Upper lobe of left lung (tissue), 6 donors: ENCODE results near the gene RIMBP2. TPM values are rescaled to one million over a fixed set of nuclear protein-coding genes. Genes with fewer than 3 reads are reported as not detected.

ENCODE experiments used
- ATAC-seq, 2 donors: fragments of 200-7000 bp; cut with Tn5 transposase; one replicate each; pipeline ENCODE4 v1.9.1; 2022; ENCODE audit warnings: mild to moderate bottlenecking in 2 of 2, moderate library complexity in 2 of 2; ENCODE audit not compliant: low FRiP score in 2 of 2
- DNase-seq, 2 donors: peaks; one replicate each; pipeline ENCODE4 v3.0.0-alpha.2; 2019 to 2020
- H3K27ac ChIP-seq, 4 donors: fragments of 200-600 bp; sonication (generic); one replicate each; pipeline ENCODE4 v1.5.1; 2016 to 2019
- H3K27me3 ChIP-seq, 4 donors: fragments of 200-600 bp; sonication (generic); one replicate each; pipeline ENCODE4 v1.5.1; 2017 to 2019
- H3K36me3 ChIP-seq, 4 donors: fragments of 200-600 bp; sonication (generic); one replicate each; pipeline ENCODE4 v1.5.1; 2016 to 2019
- H3K4me1 ChIP-seq, 4 donors: fragments of 200-600 bp; sonication (generic); one replicate each; pipeline ENCODE4 v1.5.1; 2018 to 2019
- H3K4me3 ChIP-seq, 4 donors: fragments of 200-600 bp; sonication (generic); one replicate each; pipeline ENCODE4 v1.5.1; 2017 to 2019; ENCODE audit warnings: mild to moderate bottlenecking in 2 of 4, moderate library complexity in 1 of 4
- H3K9me3 ChIP-seq, 4 donors: fragments of 200-600 bp; sonication (generic); one replicate each; pipeline ENCODE4 v1.5.1; 2018 to 2019
- EP300 ChIP-seq, 4 donors: sonication (generic); formaldehyde crosslinking; IDR thresholded peaks; one replicate each; pipeline ENCODE4 v1.5.1; 2017; ENCODE audit warnings: antibody characterized with exemption in 4 of 4, control low read depth in 2 of 4
- POLR2A ChIP-seq, 4 donors: fragments of 450-650 bp; IDR thresholded peaks; one replicate each; pipeline ENCODE4 v1.5.1; 2016 to 2017; ENCODE audit warnings: antibody characterized with exemption in 4 of 4, mild to moderate bottlenecking in 2 of 4
- POLR2AphosphoS5 ChIP-seq, 2 donors: sonication (generic); formaldehyde crosslinking; IDR thresholded peaks; one replicate each; pipeline ENCODE4 v1.5.1; 2017; ENCODE audit warnings: antibody characterized with exemption in 2 of 2
- WGBS, 2 donors: methylation state at CpG; one replicate each; pipeline ENCODE4 v1.1.5; 2017 to 2018; 5-methylcytosine and 5-hydroxymethylcytosine counted together
- total RNA-seq, 6 donors: library from RNA; depleted of rRNA in 4 of 6; stranded (reverse); fragments of >200 nt in 4 of 6; gene quantifications; one replicate each; pipeline versions ENCODE4 v1.1.0 to v1.2.1, GENCODE V29; 2016 to 2021
- TF ChIP-seq, protein P1 (sequence below), 6 experiments: fragments of 450-650 bp in 4 of 6; fragments of 200-600 bp in 2 of 6; sonication (generic) in 2 of 6; IDR thresholded peaks; one replicate each; pipeline ENCODE4 v1.5.1; 2016 to 2019; ENCODE audit warnings: antibody characterized with exemption in 6 of 6
- donor health status: DM: no; HTN: no; CAD: no; lungs with moderate emphysema.
- donor health status: DM: no; HTN: yes; CAD: no; lungs with severe emphysema.

RIMBP2 gene
- total RNA-seq, 6 donors from 2014 or later: 0.23 to 3.9 (median 0.44) TPM; not detected in 1

DNA sequence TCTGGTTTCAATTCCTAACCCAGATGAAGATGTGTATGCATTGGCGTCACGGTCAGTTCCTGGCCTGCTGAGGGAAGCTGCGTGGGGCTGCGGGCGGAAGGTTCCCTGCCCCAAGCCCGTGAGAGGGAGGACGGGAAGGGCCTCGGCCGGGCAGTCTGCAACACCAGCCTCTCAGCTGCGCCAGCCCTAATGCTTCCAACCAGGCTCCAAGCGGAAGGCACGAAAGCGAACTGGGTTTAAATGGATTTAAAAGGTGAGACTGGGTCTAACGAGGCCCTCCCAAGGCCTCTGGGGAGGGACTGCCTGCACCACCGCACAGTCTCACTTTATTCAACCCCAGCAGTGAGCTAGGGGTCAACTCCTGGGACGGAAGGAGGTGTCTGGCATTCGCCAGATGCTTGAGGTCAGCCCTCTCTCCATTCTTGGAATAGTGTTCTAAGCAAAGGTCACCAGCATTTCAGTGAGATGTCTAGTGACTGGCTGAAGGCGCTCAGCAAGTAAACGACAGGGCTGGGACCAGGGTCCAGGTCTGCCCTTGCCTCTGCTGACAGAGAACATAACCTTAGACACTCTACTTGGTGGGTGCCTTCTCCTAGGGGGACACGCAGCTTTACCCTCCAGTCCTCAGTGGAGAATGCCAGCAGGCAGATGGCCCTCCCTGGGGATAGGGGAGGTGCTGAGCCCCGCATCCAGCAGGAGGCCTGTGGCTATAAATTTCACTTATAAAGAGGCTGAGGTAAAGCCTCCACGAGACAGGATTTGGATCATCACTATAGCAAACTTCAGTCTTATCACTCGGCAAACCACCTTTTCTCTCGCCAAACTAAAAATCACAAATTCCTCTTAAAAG is 286.2 kb downstream of the RIMBP2 start:
- Histone ChIP-seq H3K36me3 (no peaks in the 10 kb centered on the region), H3K4me3 (no peak overlapping the region), H3K27ac (no peak overlapping the region), H3K4me1 (no peaks in the 10 kb centered on the region), H3K27me3 (no peaks in the 10 kb centered on the region), H3K9me3 (no peaks in the 10 kb centered on the region)
- DNase-seq (peak; percentile 19 to 74), ATAC-seq (no peak)
- TF ChIP-seq POLR2A (IDR thresholded peaks at IDR 0.05) (no peak), POLR2AphosphoS5 (IDR thresholded peaks at IDR 0.05) (no peak), EP300 (IDR thresholded peaks at IDR 0.05) (no peak)
- TF ChIP-seq, protein P1, sequence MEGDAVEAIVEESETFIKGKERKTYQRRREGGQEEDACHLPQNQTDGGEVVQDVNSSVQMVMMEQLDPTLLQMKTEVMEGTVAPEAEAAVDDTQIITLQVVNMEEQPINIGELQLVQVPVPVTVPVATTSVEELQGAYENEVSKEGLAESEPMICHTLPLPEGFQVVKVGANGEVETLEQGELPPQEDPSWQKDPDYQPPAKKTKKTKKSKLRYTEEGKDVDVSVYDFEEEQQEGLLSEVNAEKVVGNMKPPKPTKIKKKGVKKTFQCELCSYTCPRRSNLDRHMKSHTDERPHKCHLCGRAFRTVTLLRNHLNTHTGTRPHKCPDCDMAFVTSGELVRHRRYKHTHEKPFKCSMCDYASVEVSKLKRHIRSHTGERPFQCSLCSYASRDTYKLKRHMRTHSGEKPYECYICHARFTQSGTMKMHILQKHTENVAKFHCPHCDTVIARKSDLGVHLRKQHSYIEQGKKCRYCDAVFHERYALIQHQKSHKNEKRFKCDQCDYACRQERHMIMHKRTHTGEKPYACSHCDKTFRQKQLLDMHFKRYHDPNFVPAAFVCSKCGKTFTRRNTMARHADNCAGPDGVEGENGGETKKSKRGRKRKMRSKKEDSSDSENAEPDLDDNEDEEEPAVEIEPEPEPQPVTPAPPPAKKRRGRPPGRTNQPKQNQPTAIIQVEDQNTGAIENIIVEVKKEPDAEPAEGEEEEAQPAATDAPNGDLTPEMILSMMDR (IDR thresholded peaks at IDR 0.05): no peak
- 71 to 81% methylated on average over 24 of the region's 24 CpGs for WGBS, 2 donors

DNA sequence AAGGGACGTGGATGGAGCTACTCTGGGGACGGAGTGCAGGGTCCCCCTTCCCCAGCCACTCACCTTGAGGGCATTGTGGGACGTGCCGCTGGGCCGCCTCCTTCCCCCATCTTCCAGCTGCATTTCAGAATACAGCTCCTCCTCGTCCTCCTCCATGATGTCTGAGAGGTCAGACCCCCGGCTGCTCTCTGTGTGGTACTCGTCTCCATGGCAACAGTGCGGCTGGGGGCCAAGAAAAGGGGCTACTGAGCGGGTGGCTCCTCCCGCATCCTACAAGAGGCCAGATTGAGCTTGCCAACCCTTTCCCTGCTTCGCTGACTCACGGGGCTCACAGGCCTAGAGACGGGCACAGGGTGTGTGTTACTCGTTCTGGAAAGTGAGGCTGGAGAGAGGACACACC is 288.0 kb downstream of the RIMBP2 start:
- no peak overlapping the region for H3K4me3 ChIP-seq
- H3K27me3 ChIP-seq: no peaks in the 10 kb centered on the region
- ATAC-seq (no peak), DNase-seq (peak in 1 of 2 donors; percentile 11)
- H3K36me3 ChIP-seq: no peaks in the 10 kb centered on the region
- no peaks in the 10 kb centered on the region for H3K9me3 ChIP-seq
- TF ChIP-seq, protein P1 (IDR thresholded peaks at IDR 0.05): no peak
- no peak for TF ChIP-seq POLR2A (IDR thresholded peaks at IDR 0.05)
- TF ChIP-seq EP300 (IDR thresholded peaks at IDR 0.05): no peak
- no peak for TF ChIP-seq POLR2AphosphoS5 (IDR thresholded peaks at IDR 0.05)
- WGBS, 2 donors: 65 to 67% methylated on average over 7 to 15 of the region's 15 CpGs
- H3K27ac ChIP-seq: no peak overlapping the region
- no peaks in the 10 kb centered on the region for H3K4me1 ChIP-seq

DNA sequence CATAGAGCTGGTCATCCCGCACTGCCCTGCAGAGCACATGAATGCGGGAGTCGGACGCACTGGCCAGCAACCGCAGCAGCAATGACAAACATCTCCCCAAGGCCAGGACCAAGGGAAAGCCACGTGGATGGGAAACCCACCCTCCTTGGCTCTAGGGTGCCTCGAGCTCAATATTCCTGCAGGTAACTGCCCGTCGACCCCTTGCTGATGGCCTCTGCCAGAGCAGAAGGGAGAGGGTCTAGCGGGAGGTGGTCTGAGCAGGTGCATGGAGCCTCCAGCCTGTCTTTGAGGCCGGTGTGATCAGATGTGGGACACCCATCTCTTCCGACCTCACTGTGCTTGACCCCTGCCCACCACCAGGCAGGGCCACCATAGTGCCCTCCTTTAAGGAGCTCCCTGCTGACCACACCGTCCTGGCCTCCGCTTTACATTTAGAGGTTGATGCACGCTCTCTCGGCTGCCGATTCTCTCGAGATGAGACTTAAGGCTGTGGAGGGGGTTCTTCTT is 288.7 kb downstream of the RIMBP2 start:
- TF ChIP-seq EP300 (IDR thresholded peaks at IDR 0.05): no peak
- TF ChIP-seq POLR2A (IDR thresholded peaks at IDR 0.05): no peak
- TF ChIP-seq POLR2AphosphoS5 (IDR thresholded peaks at IDR 0.05): no peak
- TF ChIP-seq, protein P1 (IDR thresholded peaks at IDR 0.05): no peak
- no peak overlapping the region for H3K27ac ChIP-seq
- H3K4me1 ChIP-seq: no peaks in the 10 kb centered on the region
- no peaks in the 10 kb centered on the region for H3K9me3 ChIP-seq
- DNase-seq (peak in 1 of 2 donors; percentile 15), ATAC-seq (no peak)
- WGBS, 2 donors: 91 to 92% methylated on average over 9 to 18 of the region's 18 CpGs
- no peaks in the 10 kb centered on the region for H3K27me3 ChIP-seq
- H3K36me3 ChIP-seq: no peaks in the 10 kb centered on the region
- no peak overlapping the region for H3K4me3 ChIP-seq

DNA sequence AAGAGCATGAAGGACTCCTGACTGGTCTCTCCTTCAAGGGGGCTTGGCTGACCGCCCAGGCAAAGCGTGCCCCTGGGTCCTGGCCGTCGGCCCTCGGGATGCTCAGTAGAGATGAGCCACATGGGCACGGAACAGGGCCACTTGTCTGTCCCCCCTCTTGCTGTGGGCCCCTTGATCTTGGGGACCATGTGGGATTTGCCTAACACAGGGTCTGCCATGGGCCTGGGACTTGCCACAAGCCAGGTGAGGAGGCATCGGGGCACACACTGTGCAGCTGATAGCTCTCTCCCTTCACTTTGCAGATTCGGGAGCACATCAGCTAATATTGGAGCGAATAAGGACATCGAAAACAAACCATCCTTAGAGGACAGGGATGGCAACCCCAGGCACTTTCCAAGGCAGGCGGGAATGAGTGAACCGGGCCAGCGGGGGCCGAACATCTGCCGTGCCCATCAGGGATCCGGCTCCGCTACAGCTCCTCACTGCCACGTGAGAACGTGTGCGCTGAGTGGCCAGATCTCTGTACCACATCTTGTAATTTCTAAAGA is 290.3 kb downstream of the RIMBP2 start:
- DNase-seq (peak in 1 of 2 donors; percentile 67), ATAC-seq (no peak)
- H3K36me3 ChIP-seq: no peaks in the 10 kb centered on the region
- WGBS, 2 donors: 87 to 91% methylated on average over 13 to 20 of the region's 20 CpGs
- TF ChIP-seq, protein P1 (IDR thresholded peaks at IDR 0.05): no peak
- TF ChIP-seq POLR2AphosphoS5 (IDR thresholded peaks at IDR 0.05) (no peak), POLR2A (IDR thresholded peaks at IDR 0.05) (no peak), EP300 (IDR thresholded peaks at IDR 0.05) (no peak)
- H3K27ac ChIP-seq: no peak overlapping the region
- no peaks in the 10 kb centered on the region for H3K4me1 ChIP-seq
- no peak overlapping the region for H3K4me3 ChIP-seq
- no peaks in the 10 kb centered on the region for H3K9me3 ChIP-seq
- no peaks in the 10 kb centered on the region for H3K27me3 ChIP-seq
